Peyer's patch (tissue), 4 donors: Measurements from ENCODE around the gene TULP1. TPM values are rescaled to one million over a fixed set of nuclear protein-coding genes. Genes with fewer than 3 reads are reported as not detected.

ENCODE experiments used
- DNase-seq, 3 donors: peaks; one replicate each; pipeline ENCODE4 v3.0.0-alpha.2; 2017 to 2019
- H3K27ac ChIP-seq, 4 donors: fragments of 200-600 bp; sonication (generic); one replicate each; pipeline ENCODE4 v1.5.1; 2016 to 2019
- H3K27me3 ChIP-seq, 2 donors: fragments of 200-600 bp; sonication (generic); one replicate each; pipeline ENCODE4 v1.5.1; 2019
- H3K36me3 ChIP-seq, 3 donors: fragments of 200-600 bp; sonication (generic); one replicate each; pipeline ENCODE4 v1.5.1; 2016 to 2019
- H3K4me1 ChIP-seq, 4 donors: fragments of 200-600 bp; sonication (generic); one replicate each; pipeline ENCODE4 v1.5.1; 2016 to 2019
- H3K4me3 ChIP-seq, 4 donors: fragments of 200-600 bp; sonication (generic); 1 replicate in 3 of 4; 2 replicates in 1 of 4; pipeline ENCODE4 v1.5.1; 2016 to 2019; ENCODE audit warnings: mild to moderate bottlenecking in 1 of 4
- H3K9me3 ChIP-seq, 4 donors: fragments of 200-600 bp; sonication (generic); one replicate each; pipeline ENCODE4 v1.5.1; 2016 to 2019; ENCODE audit warnings: mild to moderate bottlenecking in 1 of 4
- CTCF ChIP-seq, 6 experiments: fragments of 450-650 bp in 4 of 6; fragments of 200-600 bp in 2 of 6; sonication (generic) in 1 of 6; IDR thresholded peaks; one replicate each; pipeline ENCODE4 v1.5.1; 2017 to 2019; ENCODE audit warnings: antibody characterized with exemption in 6 of 6, mild to moderate bottlenecking in 3 of 6, moderate library complexity in 1 of 6
- POLR2A ChIP-seq, 2 donors: fragments of 450-650 bp; IDR thresholded peaks; one replicate each; pipeline ENCODE4 v1.5.1; 2017; ENCODE audit warnings: antibody characterized with exemption in 2 of 2, mild to moderate bottlenecking in 2 of 2, moderate library complexity in 2 of 2
- total RNA-seq, 4 donors: library from RNA; depleted of rRNA; stranded (reverse); fragments of >200 nt; gene quantifications; one replicate each; pipeline ENCODE4 v1.1.0, GENCODE V29; 2016

Gene TULP1
- total RNA-seq, 4 donors from 2014 or later = not detected

GRCh38 chr6:35454391-35455110 lies 58.1 kb downstream of the TULP1 start:
- Histone ChIP-seq H3K9me3 (no peaks in the 10 kb centered on the region), H3K27me3 (no peaks in the 10 kb centered on the region), H3K4me3 (no peak overlapping the region), H3K27ac (no peak overlapping the region), H3K36me3 (peaks cover 0 to 7% (median 0%) of the 10 kb centered on the region in 3 donors), H3K4me1 (peaks cover 0 to 19% (median 0%) of the 10 kb centered on the region in 4 donors)
- DNase-seq = peak in 1 of 3 donors; percentile 23
- TF ChIP-seq CTCF (IDR thresholded peaks at IDR 0.05) (no peak), POLR2A (IDR thresholded peaks at IDR 0.05) (no peak)

GRCh38 chr6:35453236-35453635 lies 59.5 kb downstream of the TULP1 start:
- Histone ChIP-seq H3K4me1 (peaks cover 0 to 19% (median 0%) of the 10 kb centered on the region in 4 donors), H3K27me3 (no peaks in the 10 kb centered on the region), H3K36me3 (no peaks in the 10 kb centered on the region), H3K9me3 (no peaks in the 10 kb centered on the region), H3K27ac (no peak overlapping the region), H3K4me3 (peak overlapping the region in 1 of 4 donors; percentile 71)
- no peak for DNase-seq
- no peak for TF ChIP-seq CTCF (IDR thresholded peaks at IDR 0.05)
- TF ChIP-seq POLR2A (IDR thresholded peaks at IDR 0.05) = no peak

- Histone ChIP-seq H3K36me3 (no peaks in the 10 kb centered on the region), H3K27me3 (no peaks in the 10 kb centered on the region), H3K9me3 (no peaks in the 10 kb centered on the region), H3K27ac (peak within 1 kb of the TSS; percentile 38 to 86 (median 76)), H3K4me3 (peak within 1 kb of the TSS; percentile 71 to 89 (median 76)), H3K4me1 (peaks cover 0 to 19% (median 0%) of the 10 kb centered on the region in 4 donors)
- peak in 1 of 2 donors; percentile 57 for TF ChIP-seq POLR2A (IDR thresholded peaks at IDR 0.05)
- TF ChIP-seq CTCF (IDR thresholded peaks at IDR 0.05) = no peak
- DNase-seq = peak; percentile 99
Observed at GRCh38 chr6:35452183-35453090, 60.3 kb downstream of the TULP1 start, which contains the start of gene FANCE. Gene FANCE (plus strand): TSS chr6:35452338. CDS start chr6:35452546, 208 bp downstream.

GRCh38 chr6:35451354-35452182 lies 61.1 kb downstream of the TULP1 start:
- Histone ChIP-seq H3K9me3 (no peaks in the 10 kb centered on the region), H3K27ac (peak overlapping the region; percentile 38 to 86 (median 76)), H3K4me3 (peak overlapping the region; percentile 71 to 89 (median 76)), H3K4me1 (peaks cover 0 to 19% (median 0%) of the 10 kb centered on the region in 4 donors), H3K27me3 (no peaks in the 10 kb centered on the region), H3K36me3 (no peaks in the 10 kb centered on the region)
- TF ChIP-seq POLR2A (IDR thresholded peaks at IDR 0.05) (no peak), CTCF (IDR thresholded peaks at IDR 0.05) (no peak)
- DNase-seq = peak in 1 of 3 donors; percentile 34
